Neural progenitor cell (in vitro differentiated cells): ENCODE measurements around the gene AK8. TPM values are rescaled to one million over a fixed set of nuclear protein-coding genes. Genes with fewer than 3 reads are reported as not detected.

Source experiments
- DNase-seq: peaks from one replicate; pipeline ENCODE4 v3.0.0-alpha.2; 2016; ENCODE audit warnings: low spot score
- H2AFZ ChIP-seq: fragments of 200-600 bp; sonication (generic); replicated peaks from 2 replicates; pipeline ENCODE4 v1.6.1; 2016; ENCODE audit warnings: antibody characterized with exemption
- H3F3A ChIP-seq: fragments of 200-600 bp; sonication (generic); 2 replicates; pipeline ENCODE4 v1.6.1; 2016; ENCODE audit warnings: antibody characterized with exemption, low read depth
- H3K27ac ChIP-seq: fragments of 200-600 bp; sonication (generic); 2 replicates; pipeline ENCODE4 v1.5.1; 2016; ENCODE audit warnings: mild to moderate bottlenecking
- H3K27me3 ChIP-seq: fragments of 200-600 bp; sonication (generic); 2 replicates; pipeline ENCODE4 v1.6.1; 2016; ENCODE audit warnings: mild to moderate bottlenecking, moderate library complexity
- H3K36me3 ChIP-seq: fragments of 200-600 bp; sonication (generic); 2 replicates; pipeline ENCODE4 v1.5.1; 2016
- H3K4me1 ChIP-seq: fragments of 200-600 bp; sonication (generic); 2 replicates; pipeline ENCODE4 v1.6.1; 2016; ENCODE audit warnings: mixed run types
- H3K4me2 ChIP-seq: fragments of 200-600 bp; sonication (generic); 2 replicates; pipeline ENCODE4 v1.6.1; 2016
- H3K4me3 ChIP-seq: fragments of 200-600 bp; sonication (generic); 2 replicates; pipeline ENCODE4 v1.5.1; 2016
- H3K79me2 ChIP-seq: fragments of 200-600 bp; sonication (generic); 2 replicates; pipeline ENCODE4 v1.6.1; 2016; ENCODE audit warnings: low read depth
- H3K9ac ChIP-seq: fragments of 200-600 bp; sonication (generic); 2 replicates; pipeline ENCODE4 v1.6.1; 2016
- H3K9me3 ChIP-seq: fragments of 200-600 bp; sonication (generic); 2 replicates; pipeline ENCODE4 v1.5.1; 2016; ENCODE audit warnings: low read depth
- H4K20me1 ChIP-seq: fragments of 200-600 bp; sonication (generic); 2 replicates; pipeline ENCODE4 v1.6.1; 2016; ENCODE audit warnings: low read depth
- H3K27ac Mint-ChIP-seq: 3 replicates; pipeline ENCODE4 v1.8.0; 2021; ENCODE audit warnings: mixed read lengths
- H3K27me3 Mint-ChIP-seq: 2 replicates; pipeline ENCODE4 v1.8.0; 2022; ENCODE audit warnings: low read depth, mild to moderate bottlenecking, inconsistent platforms, moderate library complexity, mixed read lengths; ENCODE audit not compliant: insufficient read depth
- H3K36me3 Mint-ChIP-seq: 3 replicates; pipeline ENCODE4 v1.8.0; 2021; ENCODE audit warnings: mixed read lengths
- H3K4me1 Mint-ChIP-seq: 3 replicates; pipeline ENCODE4 v1.8.0; 2021; ENCODE audit warnings: mixed read lengths
- H3K4me3 Mint-ChIP-seq: 3 replicates; pipeline ENCODE4 v1.8.0; 2021; ENCODE audit warnings: mild to moderate bottlenecking, moderate library complexity, mixed read lengths
- H3K9me3 Mint-ChIP-seq: 3 replicates; pipeline ENCODE4 v1.8.0; 2020; ENCODE audit warnings: mixed read lengths
- EZH2 ChIP-seq: fragments of 200-600 bp; sonication (generic); IDR thresholded peaks from 2 replicates; pipeline ENCODE4 v1.6.1; 2017; ENCODE audit warnings: antibody characterized with exemption, mild to moderate bottlenecking, moderate library complexity
- EZH2phosphoT487 ChIP-seq: fragments of 200-600 bp; sonication (generic); IDR thresholded peaks from 2 replicates; pipeline ENCODE4 v1.6.1; 2017; ENCODE audit warnings: antibody characterized with exemption
- total RNA-seq: library from RNA; depleted of rRNA; stranded (reverse); fragments of >200 nt; gene quantifications from 2 replicates; pipeline ENCODE4 v1.2.3, GENCODE V29; 2015; ENCODE audit warnings: low replicate concordance
- TF ChIP-seq, protein P1 (sequence below): fragments of 200-600 bp; sonication (generic); IDR thresholded peaks from 2 replicates; pipeline ENCODE4 v1.5.1; 2017; ENCODE audit warnings: antibody characterized with exemption, mild to moderate bottlenecking

AK8 gene
- total RNA-seq, 1 donor from 2014 or later, result 0.43 TPM

DNA sequence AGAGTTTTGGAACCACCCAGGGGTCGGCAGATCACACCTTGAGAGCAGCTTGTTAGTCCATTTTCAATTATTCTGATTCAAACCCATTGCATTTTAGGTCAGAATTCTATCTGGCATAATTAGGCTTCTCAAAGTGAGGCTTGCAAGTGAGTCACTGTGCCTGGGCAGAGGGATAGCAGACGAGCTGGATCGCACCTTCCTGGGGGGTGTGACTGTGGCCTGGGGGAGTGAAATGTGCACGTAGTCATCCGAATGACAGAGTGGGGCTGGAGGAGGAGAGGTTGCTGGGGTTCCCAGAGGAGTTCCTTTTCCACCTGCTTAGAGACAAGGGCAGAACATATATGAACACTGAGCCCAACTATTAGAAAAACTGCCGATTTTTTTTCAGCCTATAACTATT lies 32.3 kb upstream of the AK8 start:
- Mint-ChIP-seq H3K27ac (no peak overlapping the region), H3K4me1 (no peaks in the 10 kb centered on the region), H3K4me3 (no peak overlapping the region), H3K9me3 (no peaks in the 10 kb centered on the region), H3K27me3 (peaks cover 4% of the 10 kb centered on the region), H3K36me3 (peaks cover 12% of the 10 kb centered on the region)
- Histone ChIP-seq H3K4me1 (no peaks in the 10 kb centered on the region), H3K27me3 (no peaks in the 10 kb centered on the region), H3F3A (no peaks in the 10 kb centered on the region), H3K27ac (no peak overlapping the region), H3K9me3 (no peaks in the 10 kb centered on the region), H2AFZ (no peak overlapping the region), H3K4me3 (no peak overlapping the region), H3K79me2 (no peaks in the 10 kb centered on the region), H3K9ac (no peak overlapping the region), H3K4me2 (no peak overlapping the region), H3K36me3 (peaks cover 6% of the 10 kb centered on the region), H4K20me1 (no peaks in the 10 kb centered on the region)
- TF ChIP-seq, protein P1, sequence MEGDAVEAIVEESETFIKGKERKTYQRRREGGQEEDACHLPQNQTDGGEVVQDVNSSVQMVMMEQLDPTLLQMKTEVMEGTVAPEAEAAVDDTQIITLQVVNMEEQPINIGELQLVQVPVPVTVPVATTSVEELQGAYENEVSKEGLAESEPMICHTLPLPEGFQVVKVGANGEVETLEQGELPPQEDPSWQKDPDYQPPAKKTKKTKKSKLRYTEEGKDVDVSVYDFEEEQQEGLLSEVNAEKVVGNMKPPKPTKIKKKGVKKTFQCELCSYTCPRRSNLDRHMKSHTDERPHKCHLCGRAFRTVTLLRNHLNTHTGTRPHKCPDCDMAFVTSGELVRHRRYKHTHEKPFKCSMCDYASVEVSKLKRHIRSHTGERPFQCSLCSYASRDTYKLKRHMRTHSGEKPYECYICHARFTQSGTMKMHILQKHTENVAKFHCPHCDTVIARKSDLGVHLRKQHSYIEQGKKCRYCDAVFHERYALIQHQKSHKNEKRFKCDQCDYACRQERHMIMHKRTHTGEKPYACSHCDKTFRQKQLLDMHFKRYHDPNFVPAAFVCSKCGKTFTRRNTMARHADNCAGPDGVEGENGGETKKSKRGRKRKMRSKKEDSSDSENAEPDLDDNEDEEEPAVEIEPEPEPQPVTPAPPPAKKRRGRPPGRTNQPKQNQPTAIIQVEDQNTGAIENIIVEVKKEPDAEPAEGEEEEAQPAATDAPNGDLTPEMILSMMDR, result no peak
- TF ChIP-seq EZH2phosphoT487 (no peak), EZH2 (no peak)
- no peak for DNase-seq

GRCh38 chr9:132909311-132909710 lies 31.2 kb upstream of the AK8 start:
- no peak overlapping the region for H3K4me3 Mint-ChIP-seq
- H3K4me1 Mint-ChIP-seq, result no peaks in the 10 kb centered on the region
- peaks cover 2% of the 10 kb centered on the region for H3K27me3 Mint-ChIP-seq
- Histone ChIP-seq H4K20me1 (peaks cover under 1% of the 10 kb centered on the region), H3K4me1 (no peaks in the 10 kb centered on the region), H3K27ac (no peak overlapping the region), H3K9ac (no peak overlapping the region), H3K27me3 (no peaks in the 10 kb centered on the region), H2AFZ (no peak overlapping the region), H3K36me3 (peaks cover 6% of the 10 kb centered on the region), H3K9me3 (no peaks in the 10 kb centered on the region), H3F3A (no peaks in the 10 kb centered on the region), H3K79me2 (no peaks in the 10 kb centered on the region), H3K4me3 (no peak overlapping the region), H3K4me2 (no peak overlapping the region)
- no peaks in the 10 kb centered on the region for H3K9me3 Mint-ChIP-seq
- DNase-seq, result no peak
- TF ChIP-seq EZH2 (no peak), EZH2phosphoT487 (no peak)
- TF ChIP-seq, protein P1, result no peak
- H3K27ac Mint-ChIP-seq, result no peak overlapping the region
- peaks cover 12% of the 10 kb centered on the region for H3K36me3 Mint-ChIP-seq

DNA sequence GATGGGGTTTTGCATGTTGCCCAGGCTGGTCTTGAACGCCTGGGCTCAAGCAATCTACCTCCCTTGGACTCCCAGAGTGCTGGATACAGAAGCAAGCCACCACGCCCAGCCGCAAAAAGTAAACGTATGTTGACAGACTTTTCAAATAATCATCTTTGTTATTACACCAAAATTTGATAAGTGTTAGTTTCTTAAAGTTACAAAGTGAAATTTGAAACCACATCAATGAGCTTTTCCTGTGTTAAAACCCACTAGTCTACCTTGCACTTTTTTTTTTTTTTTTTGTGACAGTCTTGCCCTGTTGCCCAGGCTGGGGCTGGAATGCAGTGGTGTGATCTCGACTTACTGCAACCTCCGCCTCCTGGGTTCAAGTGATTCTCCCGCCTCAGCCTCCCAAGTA lies 30.6 kb upstream of the AK8 start:
- H3K27ac Mint-ChIP-seq, result no peak overlapping the region
- no peaks in the 10 kb centered on the region for H3K79me2 ChIP-seq
- DNase-seq, result no peak
- H3K9me3 ChIP-seq, result no peaks in the 10 kb centered on the region
- H2AFZ ChIP-seq, result no peak overlapping the region
- H3F3A ChIP-seq, result no peaks in the 10 kb centered on the region
- H3K36me3 ChIP-seq, result peaks cover 6% of the 10 kb centered on the region
- no peaks in the 10 kb centered on the region for H3K9me3 Mint-ChIP-seq
- peaks cover 2% of the 10 kb centered on the region for H3K27me3 Mint-ChIP-seq
- H3K4me3 ChIP-seq, result no peak overlapping the region
- no peaks in the 10 kb centered on the region for H3K27me3 ChIP-seq
- no peaks in the 10 kb centered on the region for H3K4me1 ChIP-seq
- H4K20me1 ChIP-seq, result peaks cover 8% of the 10 kb centered on the region
- peaks cover 12% of the 10 kb centered on the region for H3K36me3 Mint-ChIP-seq
- no peak overlapping the region for H3K4me3 Mint-ChIP-seq
- H3K9ac ChIP-seq, result no peak overlapping the region
- no peak overlapping the region for H3K27ac ChIP-seq
- H3K4me2 ChIP-seq, result no peak overlapping the region
- TF ChIP-seq EZH2 (no peak), EZH2phosphoT487 (no peak)
- TF ChIP-seq, protein P1, result no peak
- H3K4me1 Mint-ChIP-seq, result peaks cover 1% of the 10 kb centered on the region
